Right renal pelvis (tissue), 4 donors: ENCODE data around the gene VN1R5. TPM values are rescaled to one million over a fixed set of nuclear protein-coding genes. Genes with fewer than 3 reads are reported as not detected.
"Not testable (repeated sequence)": the region's sequence is repeated elsewhere in the genome, so short reads cannot be mapped to it uniquely, and the experiment has no call there.

ENCODE experiments used
- DNase-seq, 4 donors: peaks; one replicate each; pipeline ENCODE4 v3.0.0-alpha.2; 2013; ENCODE audit warnings: low read depth in 4 of 4, low spot score in 3 of 4, missing footprints in 1 of 4
- polyA plus RNA-seq, 4 donors: library from polyadenylated mRNA; unstranded; fragments of 120-200 nt; gene quantifications; one replicate each; pipeline ENCODE4 v1.2.1, GENCODE V29; 2013; ENCODE audit not compliant: insufficient read length in 4 of 4

VN1R5 gene
- polyA plus RNA-seq, 4 donors = 0.04 to 0.18 TPM; not detected in 2

DNA sequence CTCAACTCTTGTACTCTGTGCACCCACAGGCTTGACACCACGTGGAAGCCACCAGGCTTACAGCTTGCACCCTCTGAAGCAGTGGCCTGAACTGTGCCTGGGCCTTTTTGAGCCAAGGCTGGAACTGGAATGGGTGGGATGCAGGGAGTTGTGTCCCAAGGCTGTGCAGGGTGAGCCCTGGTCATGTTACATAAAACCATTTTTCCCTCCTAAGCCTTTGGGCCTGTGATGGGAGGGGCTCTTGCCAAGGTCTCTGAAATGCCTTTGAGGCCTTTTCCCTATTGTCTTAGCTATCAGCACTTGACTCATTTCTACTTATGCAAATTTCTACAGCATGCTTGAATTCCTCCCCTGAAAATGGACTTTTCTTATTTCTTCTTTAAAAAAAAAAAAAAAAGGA, 14.1 kb downstream of the VN1R5 start:
- no peak for DNase-seq

DNA sequence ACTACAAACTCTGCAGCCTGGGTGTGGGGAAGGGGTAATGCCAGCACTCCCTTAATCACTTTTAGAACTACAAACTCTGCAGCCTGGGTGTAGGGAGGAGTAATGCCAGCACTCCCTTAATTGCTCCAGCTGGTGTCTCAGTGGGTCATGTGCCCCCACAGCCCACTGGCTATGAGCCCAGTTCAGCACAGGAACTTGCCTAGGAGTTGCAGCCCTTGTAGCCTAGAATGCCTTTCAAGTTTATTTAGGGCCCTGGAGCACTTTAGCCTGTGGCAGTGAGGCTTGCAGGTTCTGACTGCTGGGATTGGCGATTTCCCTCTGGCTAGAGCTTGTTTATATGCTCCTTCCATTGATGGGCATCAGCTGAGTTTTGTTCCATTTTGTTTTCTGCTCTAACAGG, 17.1 kb downstream of the VN1R5 start:
- DNase-seq = peak in 2 of 4 donors; percentile 4 to 27

DNA sequence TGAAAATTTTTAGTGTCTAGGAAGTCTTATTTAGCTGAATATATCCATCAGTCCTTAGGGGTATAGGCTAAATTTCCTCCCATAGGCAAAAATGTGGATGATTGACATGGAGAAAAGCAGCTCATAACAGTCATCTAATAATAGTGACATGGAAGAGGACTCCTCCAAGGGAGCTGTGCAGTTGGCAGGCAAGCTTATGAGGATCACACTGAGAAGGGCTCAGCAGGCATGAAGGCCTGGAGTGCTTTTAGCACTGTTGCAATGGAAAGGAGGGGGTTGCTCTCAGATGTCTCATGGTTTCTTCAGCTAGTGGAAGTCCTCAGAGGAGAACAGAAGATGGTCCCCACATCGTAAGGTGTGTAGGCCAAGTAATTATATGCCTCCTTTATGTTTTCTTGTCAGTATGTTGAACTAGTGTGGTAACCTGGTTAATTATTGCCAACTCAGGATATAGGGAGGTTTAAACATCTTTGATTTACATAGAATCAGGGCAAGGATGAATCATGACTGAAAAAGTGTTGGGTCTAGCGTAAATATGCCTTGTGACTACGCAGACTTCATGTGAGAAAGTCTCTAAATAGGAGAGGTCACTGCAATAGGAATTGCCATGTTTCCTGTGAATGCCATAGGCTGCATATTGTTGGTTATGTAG, 18.9 kb downstream of the VN1R5 start:
- no peak for DNase-seq

DNA sequence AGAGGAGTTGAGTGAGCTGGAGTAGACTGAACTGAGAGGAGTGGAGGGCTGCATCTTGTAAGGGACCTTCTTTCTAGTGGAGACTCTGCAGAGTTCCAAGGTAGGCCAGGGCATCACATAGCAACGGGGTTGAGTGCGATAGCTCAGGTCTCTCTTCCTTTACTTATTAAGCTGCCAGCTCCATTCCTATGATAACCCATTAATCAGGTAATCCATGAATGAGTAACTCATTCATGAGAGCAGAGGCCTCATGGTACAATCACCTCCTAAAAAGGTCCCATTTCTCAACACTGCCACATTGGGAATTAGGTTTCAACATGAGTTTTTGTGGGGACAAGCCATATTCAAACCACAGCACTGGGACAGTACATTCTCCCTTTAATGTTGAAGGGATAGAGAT, 21.3 kb downstream of the VN1R5 start:
- DNase-seq = peak in 3 of 4 donors; percentile 7 to 28 (median 20)

DNA sequence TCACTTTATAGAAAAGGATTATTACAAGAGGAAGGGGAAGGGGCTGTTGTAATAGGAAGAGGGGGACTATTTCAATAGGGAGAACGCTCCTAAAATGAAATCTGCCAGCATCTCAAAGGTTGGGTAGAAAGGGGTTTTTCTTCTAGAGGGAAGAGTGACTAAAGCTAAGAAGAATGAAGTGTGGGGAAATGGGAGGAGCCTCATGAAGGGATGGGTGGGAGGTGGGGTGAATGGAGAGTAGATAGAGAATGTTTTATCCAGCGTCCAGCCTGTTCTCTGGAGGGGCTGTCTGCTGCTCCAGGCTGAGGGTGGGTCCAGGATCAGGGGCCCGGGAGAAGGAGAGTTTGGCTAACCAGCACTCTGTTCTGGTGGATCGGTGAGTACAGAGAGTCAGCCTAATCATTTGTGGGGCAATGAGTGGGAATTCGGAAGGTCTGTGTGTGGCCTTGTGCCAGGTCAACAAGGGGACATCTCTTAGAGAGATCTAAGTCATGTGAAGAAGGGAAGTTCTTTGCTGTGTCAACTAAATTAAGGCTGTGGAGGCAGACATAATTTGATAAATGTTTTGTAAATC, 25.2 kb downstream of the VN1R5 start:
- no peak for DNase-seq

DNA sequence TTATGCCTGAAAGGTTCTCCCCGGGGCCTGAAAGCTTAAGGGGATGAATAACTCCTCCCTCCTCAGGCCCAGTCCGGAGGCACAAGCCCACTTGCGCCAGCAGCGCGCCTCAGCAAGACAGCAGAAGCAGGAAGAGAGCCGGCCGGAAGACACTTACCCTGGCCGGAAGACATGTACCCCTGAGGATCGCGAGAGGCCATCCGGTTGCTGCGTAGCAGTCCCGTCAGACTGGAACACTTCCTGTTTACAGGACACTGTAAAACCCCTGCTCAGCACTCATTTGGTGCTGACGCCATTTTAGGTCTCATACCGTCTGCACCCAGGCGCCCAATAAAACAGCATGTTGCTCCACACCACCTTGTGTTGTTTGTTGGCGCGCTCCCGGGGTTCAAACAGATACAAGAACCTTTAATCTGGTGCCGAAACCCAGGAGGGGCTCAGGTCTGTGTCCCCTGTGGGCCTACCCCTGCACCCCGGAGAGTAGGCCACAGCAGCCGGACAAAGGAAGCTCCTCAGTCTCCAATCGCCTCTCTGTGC, 30.3 kb downstream of the VN1R5 start:
- no peak for DNase-seq

DNA sequence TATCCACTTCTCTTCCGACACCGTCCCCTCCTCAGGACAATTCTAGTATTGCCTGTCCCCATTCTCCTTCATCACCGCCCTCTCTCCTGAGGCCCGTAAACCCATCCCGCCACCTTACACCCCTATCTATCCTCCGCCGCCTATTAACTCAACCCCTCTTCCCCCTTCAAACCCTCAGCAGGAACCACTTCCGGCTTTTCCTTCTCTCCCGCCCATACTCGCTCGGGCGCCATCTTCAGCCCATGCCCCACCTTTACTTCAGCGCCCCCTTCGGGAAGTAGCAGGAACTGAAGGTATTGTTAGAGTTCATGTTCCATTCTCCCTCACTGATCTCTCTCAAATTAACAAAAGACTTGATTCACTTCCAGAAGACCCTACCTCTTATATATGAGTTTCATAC, 31.6 kb downstream of the VN1R5 start:
- no peak for DNase-seq

DNA sequence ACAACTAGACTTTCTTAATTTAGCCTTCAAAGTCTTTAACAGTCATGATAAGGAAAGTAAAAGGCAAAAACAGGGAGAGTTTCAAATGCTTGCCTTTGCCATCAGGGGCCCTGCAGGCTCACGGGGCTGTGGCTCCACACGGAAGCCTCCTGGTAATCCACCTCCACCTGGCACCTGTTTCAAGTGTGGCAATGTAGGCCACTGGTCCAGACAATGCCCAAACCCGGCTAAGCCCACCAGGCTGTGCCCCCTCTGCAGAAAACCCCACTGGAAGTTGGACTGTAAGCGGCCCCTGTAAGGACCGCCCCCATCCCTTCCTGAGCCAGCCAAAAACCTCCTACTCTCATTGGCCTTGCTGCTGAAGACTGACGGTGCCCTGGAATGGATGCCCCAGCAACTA, 32.5 kb downstream of the VN1R5 start:
- DNase-seq = no peak

DNA sequence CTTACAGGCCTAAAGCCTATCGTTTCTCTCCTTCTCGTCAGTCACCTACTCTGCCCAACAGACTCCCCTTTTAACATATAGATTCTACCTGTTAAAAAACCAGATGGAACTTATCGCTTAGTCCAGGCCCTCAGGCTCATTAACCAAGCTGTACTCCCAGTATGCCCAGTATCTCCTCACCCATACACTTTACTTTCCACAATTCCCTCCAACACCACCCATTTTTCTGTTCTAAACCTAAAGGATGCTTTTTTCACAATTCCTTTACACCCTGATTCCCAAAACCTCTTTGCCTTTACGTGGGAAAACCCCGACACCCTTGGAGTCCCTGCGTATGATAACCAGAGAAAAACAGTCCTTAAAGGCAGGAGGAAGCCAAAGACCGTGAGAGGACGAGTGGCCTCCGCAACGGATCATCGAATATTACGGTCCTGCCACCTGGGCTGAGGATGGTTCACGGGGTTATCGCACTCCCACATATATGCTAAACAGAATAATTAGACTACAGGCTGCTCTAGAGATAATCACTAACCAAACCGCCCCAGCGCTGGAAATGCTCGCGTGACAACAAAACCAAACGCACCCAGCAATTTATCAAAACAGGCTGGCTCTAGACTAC, 33.5 kb downstream of the VN1R5 start:
- not testable (repeated sequence) for DNase-seq

DNA sequence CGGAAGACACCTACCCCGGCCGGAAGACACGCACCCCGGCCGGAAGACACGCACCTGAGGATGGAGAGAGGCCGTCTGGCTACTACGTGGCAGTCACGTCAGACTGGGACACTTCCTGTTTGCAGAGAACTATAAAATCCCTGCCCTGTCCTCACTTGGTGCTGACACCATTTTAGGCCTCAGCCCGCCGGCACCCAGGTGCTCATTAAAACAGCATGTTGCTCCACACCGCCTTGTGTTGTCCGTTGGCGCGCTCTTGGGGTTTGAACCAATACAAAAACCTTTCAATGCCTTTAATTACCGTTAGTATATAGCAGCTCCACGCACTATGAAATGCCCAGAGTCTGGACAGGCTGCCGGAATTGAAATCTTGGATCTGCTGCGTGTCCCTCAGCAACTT, 34.7 kb downstream of the VN1R5 start:
- no peak for DNase-seq

DNA sequence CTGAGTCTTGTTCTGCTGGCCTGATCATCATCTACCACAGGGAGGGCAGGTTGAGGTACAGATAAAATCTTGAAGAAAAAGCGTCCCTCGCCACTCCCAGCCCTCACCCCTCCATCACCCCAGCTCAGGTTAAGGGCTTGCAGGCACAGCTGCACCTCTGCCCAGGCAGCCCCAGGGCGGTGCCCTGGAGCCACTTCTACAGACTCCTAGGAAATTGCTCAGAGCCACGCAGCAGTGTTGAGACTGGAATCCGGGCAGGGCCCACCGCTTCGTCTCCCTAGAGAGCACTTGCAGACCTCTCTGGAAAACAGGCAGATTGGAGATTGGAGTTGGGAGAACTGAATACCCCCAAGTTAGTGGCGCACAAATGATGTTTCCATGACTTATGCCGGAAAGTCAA, 35.3 kb downstream of the VN1R5 start:
- no peak for DNase-seq

DNA sequence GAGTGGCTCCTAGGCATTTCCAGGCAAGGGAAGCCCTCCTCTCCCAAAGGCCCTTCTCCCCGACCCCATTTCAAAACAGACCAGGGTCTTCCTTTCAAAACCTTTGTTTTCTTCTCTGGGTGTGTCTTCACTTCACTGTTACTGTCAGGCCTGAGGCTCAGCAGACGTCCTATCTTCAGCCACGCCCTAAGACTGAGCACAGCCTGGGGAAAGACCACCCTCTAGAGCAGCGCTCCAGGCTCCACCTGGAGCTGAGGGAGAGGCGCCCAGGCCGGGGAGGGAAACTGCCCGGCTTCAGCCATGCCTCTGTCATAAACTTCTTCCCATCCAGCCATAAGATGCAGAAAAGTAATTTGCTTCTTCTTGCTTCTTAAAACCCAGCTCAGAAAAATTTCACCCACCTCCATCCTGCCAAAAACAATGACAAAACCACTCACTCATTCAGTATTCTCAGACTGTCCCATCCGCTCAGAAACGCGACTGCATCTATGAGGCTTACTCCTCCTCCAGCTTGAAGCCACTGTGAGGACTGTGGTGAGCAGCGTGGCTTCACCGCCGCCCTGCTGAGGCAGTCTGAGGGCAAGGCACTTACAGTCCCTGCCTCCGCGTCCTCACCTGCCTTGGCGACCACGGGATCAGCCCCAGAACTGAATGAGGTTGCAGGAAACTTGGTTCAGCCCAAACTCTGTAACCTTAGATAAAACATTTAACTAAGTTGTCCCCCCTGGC, 36.1 kb downstream of the VN1R5 start:
- no peak for DNase-seq

DNA sequence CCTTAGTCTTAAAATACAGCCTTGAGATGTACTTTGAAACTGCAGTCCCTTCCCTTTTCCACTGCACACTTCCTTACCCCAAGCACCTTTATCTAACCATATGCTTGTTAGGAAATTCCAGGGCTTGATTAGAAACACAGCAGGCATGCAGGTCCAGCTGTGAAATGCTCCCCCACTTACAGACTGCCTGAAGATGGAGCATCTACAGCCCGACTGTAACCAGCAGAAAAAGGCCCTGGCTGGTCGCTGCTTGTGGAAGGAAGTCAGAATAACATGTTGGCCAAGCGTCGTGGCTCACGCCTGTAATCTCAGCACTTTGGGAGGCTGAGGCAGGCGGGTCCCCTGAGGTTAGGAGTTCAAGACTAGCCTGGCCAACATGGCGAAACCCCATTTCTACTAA, 37.2 kb downstream of the VN1R5 start:
- DNase-seq = no peak

DNA sequence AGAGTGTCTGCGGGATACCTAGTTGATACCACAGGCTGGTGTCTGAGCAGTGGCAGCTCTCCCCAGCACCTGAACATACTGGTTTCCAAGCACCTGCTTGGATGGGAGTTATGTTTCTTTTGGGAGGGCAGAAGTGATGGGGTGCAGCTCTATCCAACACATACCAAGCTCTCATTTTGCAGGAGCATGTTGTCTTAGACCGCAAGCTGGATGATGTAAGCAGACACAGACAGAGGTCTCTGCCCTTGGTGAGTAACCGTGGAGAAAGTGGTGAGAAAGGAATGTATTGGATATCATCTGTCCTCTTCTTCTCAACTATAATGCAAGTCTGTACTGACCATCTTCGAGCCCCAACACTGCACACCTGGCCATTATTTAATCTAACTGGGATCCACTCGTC, 38.4 kb downstream of the VN1R5 start:
- DNase-seq = no peak

DNA sequence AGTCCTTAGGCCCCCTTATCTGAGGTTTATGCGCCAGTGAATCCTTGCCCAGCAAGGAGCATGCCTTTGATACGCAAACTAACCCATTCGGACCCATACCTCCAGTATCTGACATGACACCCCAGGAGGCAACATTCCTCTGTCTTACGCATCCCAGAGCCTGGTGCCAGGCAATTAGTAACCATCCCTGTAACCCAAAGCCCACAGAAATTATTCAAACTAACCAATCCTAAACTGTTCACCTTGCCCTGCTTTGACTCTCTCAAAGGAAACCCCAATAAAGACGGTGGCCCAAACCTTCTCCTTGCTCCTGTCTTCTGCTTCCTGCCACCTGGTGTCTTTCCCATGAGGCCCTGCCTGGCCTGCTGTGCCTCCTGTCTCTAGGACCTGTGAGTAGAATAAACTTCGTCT, 39.4 kb downstream of the VN1R5 start:
- DNase-seq = no peak

DNA sequence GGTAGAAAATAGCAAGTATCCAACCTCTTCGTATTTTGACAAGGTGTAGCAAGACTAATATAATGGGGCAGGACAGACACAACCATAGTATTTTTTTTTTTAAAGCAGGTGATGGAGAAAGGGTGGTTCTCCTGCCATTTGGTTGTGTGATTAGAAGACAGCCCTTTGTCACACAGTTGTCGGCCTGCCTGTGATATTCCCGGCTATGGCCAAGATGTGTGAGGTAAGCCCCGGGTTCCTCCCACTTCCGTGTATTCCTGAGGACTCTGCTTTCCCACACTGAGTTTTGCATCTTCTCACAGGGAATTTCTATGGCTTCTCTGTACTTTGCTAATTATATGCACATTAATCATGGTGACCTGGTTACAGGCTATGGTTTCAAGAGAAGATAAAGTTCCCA, 39.9 kb downstream of the VN1R5 start:
- no peak for DNase-seq

DNA sequence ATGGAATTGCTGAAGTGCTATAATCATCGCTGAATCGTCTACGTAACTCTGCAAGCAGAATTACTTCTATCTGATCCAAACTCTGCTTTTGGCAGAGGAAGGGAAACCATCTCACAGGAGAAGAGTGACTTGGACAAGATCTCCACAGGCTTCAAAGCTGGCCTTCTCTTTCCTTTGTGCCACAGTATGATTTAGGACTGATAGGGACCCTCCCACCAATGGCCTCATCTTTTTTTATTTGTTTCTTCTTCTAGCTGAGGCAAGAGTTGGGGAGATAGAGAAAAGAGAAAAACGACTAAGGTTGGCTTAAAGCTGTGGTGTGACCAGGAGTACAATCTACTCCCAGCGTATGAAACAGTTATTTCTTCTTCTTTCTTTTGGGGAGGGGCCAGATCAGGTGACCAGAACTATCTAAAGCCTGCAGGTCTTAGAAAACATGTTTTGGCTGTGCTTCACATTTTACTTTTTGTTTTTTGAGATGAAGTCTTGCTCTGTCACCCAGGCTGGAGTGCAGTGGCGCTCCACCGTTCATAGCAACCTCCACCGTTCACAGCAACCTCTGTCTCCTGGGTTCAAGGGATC, 40.8 kb downstream of the VN1R5 start:
- no peak for DNase-seq

DNA sequence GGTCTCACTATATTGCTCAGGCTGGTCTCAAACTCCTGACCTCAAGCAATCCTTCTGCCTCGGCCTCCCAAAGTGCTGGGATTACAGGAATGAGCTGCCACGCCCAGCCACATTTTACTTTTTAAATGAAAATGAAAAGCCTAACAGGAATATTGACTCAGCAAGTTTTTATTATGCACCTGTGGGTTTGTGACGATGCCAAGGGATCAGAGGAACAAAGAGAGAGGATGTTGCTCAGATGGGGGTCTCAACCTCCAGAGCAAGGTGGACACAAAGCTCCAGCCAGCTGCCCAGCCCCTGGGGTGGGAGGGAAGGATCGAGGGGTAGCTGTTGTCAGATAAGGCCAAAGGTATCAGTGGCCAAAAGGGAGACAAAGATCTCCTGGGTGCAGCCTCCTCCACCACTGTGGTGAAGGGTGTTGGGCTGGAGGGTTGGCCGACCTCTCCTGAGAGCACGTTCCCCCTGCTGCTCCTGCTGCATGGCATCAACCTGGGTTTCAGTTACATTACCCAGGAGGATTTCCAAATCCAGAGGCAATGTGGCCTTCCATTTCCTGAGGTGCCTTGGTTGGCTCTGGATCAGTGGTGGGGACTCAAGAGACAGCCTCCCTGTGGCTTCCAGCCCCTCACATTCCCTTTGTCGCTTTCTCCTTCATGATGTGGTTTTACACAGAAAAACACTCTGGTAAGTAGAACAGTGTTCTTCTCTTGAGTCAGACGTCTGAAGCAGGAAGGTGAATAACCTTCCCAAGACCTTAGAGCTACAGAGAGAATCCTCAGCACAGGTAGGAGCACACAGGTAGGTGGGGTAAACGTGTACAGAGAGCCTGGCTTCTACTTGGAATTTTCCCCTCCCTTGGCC, 41.6 kb downstream of the VN1R5 start:
- DNase-seq = no peak

DNA sequence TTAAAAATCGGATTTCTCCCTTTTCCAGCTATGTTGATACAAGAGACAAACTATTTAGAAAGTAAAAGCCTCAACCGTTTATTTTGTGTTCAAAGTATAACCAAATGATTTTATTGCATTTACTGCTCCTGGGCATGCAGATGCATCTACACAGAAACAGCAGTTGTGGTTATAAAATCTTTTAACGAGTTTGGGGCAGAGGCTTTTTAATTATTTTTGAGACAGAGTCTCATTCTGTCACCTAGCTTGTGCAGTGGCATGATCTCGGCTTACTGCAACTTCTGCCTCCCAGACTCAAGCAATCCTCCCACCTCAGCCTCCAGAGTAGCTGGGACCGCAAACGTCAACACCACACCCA, 42.2 kb downstream of the VN1R5 start:
- no peak for DNase-seq

DNA sequence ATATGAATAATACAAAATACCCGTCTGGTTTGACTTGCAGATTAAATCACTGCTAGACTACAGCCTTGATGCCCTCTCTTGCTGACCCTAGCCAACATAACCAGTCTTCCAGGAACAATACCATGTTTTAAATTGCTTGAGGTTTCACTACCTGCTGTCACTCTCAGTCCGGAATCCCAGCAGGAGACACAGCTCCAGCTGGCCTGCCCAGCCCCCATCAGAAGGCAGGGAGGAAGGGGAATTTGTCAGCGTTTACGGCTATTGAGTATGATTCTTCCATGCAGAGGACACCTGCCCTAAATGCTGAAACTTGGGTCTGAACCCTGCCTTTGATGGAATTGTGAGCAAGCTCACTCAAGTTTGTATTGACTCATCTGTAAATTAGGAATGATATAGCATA, 42.8 kb downstream of the VN1R5 start:
- DNase-seq = no peak
